Measurements from ENCODE around the gene SERPINF2.

The SERPINF2 gene

DNA sequence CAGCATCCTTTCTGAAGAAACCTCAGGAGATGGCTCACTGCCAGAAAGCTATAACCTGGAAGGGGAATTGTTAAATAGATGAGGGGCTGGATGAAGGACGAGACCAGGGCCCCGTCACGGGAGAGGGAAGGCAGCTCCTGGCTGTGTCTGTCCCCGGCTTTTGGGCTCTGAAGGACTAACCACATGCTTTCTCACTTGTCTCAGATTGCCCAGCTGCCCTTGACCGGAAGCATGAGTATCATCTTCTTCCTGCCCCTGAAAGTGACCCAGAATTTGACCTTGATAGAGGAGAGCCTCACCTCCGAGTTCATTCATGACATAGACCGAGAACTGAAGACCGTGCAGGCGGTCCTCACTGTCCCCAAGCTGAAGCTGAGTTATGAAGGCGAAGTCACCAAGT, 33.7 kb downstream of the SERPINF2 start (continued):
- no peak for TF ChIP-seq ZNF23 (tag by site-specific recombination; IDR thresholded peaks at IDR 0.05; ENCODE audit: borderline replicate concordance)

DNA sequence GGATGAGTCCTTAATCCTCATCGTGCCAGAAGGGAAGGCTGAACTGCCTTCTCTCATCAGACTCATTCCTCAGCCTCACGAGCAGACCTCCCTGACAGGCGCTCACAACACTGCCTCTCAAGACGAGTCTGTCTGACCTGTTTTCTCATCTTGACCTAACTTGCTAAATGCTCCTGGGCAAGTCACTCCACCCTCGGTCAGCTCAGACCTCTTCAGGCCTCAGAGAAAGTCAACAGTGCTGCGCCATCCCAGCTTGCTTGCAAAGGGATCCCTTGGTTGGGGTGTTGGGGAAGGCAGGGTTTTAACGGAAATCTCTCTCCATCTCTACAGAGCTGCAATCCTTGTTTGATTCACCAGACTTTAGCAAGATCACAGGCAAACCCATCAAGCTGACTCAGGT, 34.2 kb downstream of the SERPINF2 start:
- ChIA-PET CTCF (interaction anchor here (0.6 to 1.2 kb wide), 5 partner anchors 56 to 105 kb away, joined by 3 to 4 read pairs (median 3); no protein-coding TSS in a partner anchor), POLR2A (interaction anchor here (0.6 kb wide), 1 partner anchor 327 kb away, joined by 4 read pairs; no protein-coding TSS in a partner anchor)
- Histone ChIP-seq H3K4me3 (ENCODE audit: low read depth, low read length) (no peak overlapping the region), H3K27ac (ENCODE audit: extremely low read depth, low read depth, low read length) (no peak overlapping the region), H3K36me3 (ENCODE audit: control insufficient read depth in 2 of 2, insufficient read depth in 1 of 2, low read length in 2 of 2) (peaks cover 17 to 82% of the 10 kb centered on the region in 2 experiments; a peak in 2 of 3 replicates), H3K9me3 (ENCODE audit: control insufficient read depth, insufficient read depth, low read depth, low read length) (no peaks in the 10 kb centered on the region), H3K4me1 (ENCODE audit: control insufficient read depth, insufficient read depth, low read length) (peaks cover 8% of the 10 kb centered on the region)
- no peak for TF ChIP-seq ZNF596 (tag by site-specific recombination; IDR thresholded peaks at IDR 0.05)
- TF ChIP-seq, protein P1, sequence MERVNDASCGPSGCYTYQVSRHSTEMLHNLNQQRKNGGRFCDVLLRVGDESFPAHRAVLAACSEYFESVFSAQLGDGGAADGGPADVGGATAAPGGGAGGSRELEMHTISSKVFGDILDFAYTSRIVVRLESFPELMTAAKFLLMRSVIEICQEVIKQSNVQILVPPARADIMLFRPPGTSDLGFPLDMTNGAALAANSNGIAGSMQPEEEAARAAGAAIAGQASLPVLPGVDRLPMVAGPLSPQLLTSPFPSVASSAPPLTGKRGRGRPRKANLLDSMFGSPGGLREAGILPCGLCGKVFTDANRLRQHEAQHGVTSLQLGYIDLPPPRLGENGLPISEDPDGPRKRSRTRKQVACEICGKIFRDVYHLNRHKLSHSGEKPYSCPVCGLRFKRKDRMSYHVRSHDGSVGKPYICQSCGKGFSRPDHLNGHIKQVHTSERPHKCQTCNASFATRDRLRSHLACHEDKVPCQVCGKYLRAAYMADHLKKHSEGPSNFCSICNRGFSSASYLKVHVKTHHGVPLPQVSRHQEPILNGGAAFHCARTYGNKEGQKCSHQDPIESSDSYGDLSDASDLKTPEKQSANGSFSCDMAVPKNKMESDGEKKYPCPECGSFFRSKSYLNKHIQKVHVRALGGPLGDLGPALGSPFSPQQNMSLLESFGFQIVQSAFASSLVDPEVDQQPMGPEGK (tag by site-specific recombination; IDR thresholded peaks at IDR 0.05): no peak
- no peak for TF ChIP-seq KLF9 (tag by site-specific recombination; IDR thresholded peaks at IDR 0.05; ENCODE audit: low read depth)
- no peak for TF ChIP-seq ZNF221 (tag by site-specific recombination; IDR thresholded peaks at IDR 0.05; ENCODE audit: borderline replicate concordance)
- TF ChIP-seq KLF1 (tag by site-specific recombination; IDR thresholded peaks at IDR 0.05): no peak

DNA sequence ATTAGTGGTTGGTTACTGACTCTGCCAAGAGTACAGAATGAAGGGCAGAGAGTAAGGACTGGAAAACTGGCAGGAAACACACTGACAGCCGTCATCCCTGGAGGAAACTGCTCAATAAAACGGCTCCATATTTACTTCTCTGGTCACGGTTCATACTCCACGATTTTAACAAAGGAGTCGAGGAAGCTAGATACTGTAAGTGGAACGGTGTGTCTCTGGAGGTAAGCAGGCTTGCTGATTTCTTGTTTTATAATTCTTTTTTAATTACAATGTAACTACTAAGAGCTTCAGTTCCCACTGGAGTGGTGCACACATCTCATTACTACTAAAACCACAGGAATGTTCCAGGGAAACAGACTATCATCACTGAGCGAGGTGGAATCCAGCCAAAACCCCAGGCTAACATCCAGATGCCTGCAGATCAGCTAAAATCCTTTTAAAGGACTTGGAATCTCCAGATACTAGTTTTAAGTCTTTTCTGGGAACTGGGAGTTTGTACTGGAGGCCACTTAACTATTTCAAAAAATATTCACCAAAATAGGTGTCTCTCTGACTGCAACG, 37.0 kb downstream of the SERPINF2 start:
- POLR2A ChIA-PET: interaction anchor here (0.9 to 2.2 kb wide), 5 partner anchors 10 to 63 kb away, joined by 4 to 16 read pairs (median 7); partner anchors contain the start of genes RPA1 and SMYD4
- Histone ChIP-seq H3K36me3 (ENCODE audit: control insufficient read depth in 2 of 2, insufficient read depth in 1 of 2, low read length in 2 of 2) (peaks cover 25 to 91% of the 10 kb centered on the region in 2 experiments), H3K4me3 (ENCODE audit: low read depth, low read length) (no peak overlapping the region), H3K4me1 (ENCODE audit: control insufficient read depth, insufficient read depth, low read length) (peaks cover 8% of the 10 kb centered on the region), H3K27ac (ENCODE audit: extremely low read depth, low read depth, low read length) (peak overlapping the region; percentile 43; the same call in 1 of the 2 replicates), H3K9me3 (ENCODE audit: control insufficient read depth, insufficient read depth, low read depth, low read length) (no peaks in the 10 kb centered on the region)
- CTCF ChIA-PET: interaction anchor here (0.7 to 8.9 kb wide), 6 partner anchors 14 to 206 kb away, joined by 3 to 104 read pairs (median 4); partner anchors contain the start of gene WDR81
- no peak for TF ChIP-seq MZF1 (tag by site-specific recombination; IDR thresholded peaks at IDR 0.05; ENCODE audit: borderline replicate concordance)
- TF ChIP-seq ZNF394 (tag by site-specific recombination; IDR thresholded peaks at IDR 0.05; ENCODE audit: borderline replicate concordance): no peak
- no peak for TF ChIP-seq ZNF558 (tag by site-specific recombination; IDR thresholded peaks at IDR 0.05)
- TF ChIP-seq ZFP69B (tag by site-specific recombination; IDR thresholded peaks at IDR 0.05): no peak
- no peak for TF ChIP-seq ZXDB (tag by site-specific recombination; IDR thresholded peaks at IDR 0.05)
- TF ChIP-seq ZNF114 (tag by site-specific recombination; IDR thresholded peaks at IDR 0.05): no peak
- TF ChIP-seq ZNF549 (tag by site-specific recombination; IDR thresholded peaks at IDR 0.05): no peak
- TF ChIP-seq, protein P2, sequence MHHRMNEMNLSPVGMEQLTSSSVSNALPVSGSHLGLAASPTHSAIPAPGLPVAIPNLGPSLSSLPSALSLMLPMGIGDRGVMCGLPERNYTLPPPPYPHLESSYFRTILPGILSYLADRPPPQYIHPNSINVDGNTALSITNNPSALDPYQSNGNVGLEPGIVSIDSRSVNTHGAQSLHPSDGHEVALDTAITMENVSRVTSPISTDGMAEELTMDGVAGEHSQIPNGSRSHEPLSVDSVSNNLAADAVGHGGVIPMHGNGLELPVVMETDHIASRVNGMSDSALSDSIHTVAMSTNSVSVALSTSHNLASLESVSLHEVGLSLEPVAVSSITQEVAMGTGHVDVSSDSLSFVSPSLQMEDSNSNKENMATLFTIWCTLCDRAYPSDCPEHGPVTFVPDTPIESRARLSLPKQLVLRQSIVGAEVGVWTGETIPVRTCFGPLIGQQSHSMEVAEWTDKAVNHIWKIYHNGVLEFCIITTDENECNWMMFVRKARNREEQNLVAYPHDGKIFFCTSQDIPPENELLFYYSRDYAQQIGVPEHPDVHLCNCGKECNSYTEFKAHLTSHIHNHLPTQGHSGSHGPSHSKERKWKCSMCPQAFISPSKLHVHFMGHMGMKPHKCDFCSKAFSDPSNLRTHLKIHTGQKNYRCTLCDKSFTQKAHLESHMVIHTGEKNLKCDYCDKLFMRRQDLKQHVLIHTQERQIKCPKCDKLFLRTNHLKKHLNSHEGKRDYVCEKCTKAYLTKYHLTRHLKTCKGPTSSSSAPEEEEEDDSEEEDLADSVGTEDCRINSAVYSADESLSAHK (tag by site-specific recombination; IDR thresholded peaks at IDR 0.05): no peak
- TF ChIP-seq ZNF768 (tag by site-specific recombination; IDR thresholded peaks at IDR 0.05): no peak
- peak; percentile 60; the same call in 1 of the 2 replicates for TF ChIP-seq GLIS1 (tag by site-specific recombination; IDR thresholded peaks at IDR 0.05)
- no peak for TF ChIP-seq ZNF785 (tag by site-specific recombination; IDR thresholded peaks at IDR 0.05)
- TF ChIP-seq ZNF423 (tag by site-specific recombination; IDR thresholded peaks at IDR 0.05): no peak
- peak; percentile 95 for TF ChIP-seq SP7 (tag by site-specific recombination; IDR thresholded peaks at IDR 0.05)
- TF ChIP-seq TCF7L2 (IDR thresholded peaks at IDR 0.05; ENCODE audit: borderline replicate concordance, low read depth, low read length): no peak
- TF ChIP-seq ZNF514 (tag by site-specific recombination; IDR thresholded peaks at IDR 0.05): no peak
- TF ChIP-seq, protein P3, sequence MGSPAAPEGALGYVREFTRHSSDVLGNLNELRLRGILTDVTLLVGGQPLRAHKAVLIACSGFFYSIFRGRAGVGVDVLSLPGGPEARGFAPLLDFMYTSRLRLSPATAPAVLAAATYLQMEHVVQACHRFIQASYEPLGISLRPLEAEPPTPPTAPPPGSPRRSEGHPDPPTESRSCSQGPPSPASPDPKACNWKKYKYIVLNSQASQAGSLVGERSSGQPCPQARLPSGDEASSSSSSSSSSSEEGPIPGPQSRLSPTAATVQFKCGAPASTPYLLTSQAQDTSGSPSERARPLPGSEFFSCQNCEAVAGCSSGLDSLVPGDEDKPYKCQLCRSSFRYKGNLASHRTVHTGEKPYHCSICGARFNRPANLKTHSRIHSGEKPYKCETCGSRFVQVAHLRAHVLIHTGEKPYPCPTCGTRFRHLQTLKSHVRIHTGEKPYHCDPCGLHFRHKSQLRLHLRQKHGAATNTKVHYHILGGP (tag by site-specific recombination; IDR thresholded peaks at IDR 0.05): no peak
- TF ChIP-seq ZNF184 (tag by site-specific recombination; IDR thresholded peaks at IDR 0.05): no peak
- TF ChIP-seq, protein P4, sequence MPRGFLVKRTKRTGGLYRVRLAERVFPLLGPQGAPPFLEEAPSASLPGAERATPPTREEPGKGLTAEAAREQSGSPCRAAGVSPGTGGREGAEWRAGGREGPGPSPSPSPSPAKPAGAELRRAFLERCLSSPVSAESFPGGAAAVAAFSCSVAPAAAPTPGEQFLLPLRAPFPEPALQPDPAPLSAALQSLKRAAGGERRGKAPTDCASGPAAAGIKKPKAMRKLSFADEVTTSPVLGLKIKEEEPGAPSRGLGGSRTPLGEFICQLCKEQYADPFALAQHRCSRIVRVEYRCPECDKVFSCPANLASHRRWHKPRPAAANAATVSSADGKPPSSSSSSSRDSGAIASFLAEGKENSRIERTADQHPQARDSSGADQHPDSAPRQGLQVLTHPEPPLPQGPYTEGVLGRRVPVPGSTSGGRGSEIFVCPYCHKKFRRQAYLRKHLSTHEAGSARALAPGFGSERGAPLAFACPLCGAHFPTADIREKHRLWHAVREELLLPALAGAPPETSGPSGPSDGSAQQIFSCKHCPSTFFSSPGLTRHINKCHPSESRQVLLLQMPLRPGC (tag by site-specific recombination; IDR thresholded peaks at IDR 0.05): no peak
- TF ChIP-seq ZNF341 (tag by site-specific recombination; IDR thresholded peaks at IDR 0.05; ENCODE audit: low read depth): no peak
- no peak for TF ChIP-seq ZNF404 (tag by site-specific recombination; IDR thresholded peaks at IDR 0.05)
- peak; percentile 80; the same call in 1 of the 2 replicates for TF ChIP-seq OSR2 (tag by site-specific recombination; IDR thresholded peaks at IDR 0.05)
